HEK293T (cell line): ENCODE data around the gene PTPRG.

Source experiments
- ARNT ChIP-seq: fragments of 450-650 bp; IDR thresholded peaks from 2 replicates; pipeline ENCODE4 v1.6.1; 2017; ENCODE audit warnings: mild to moderate bottlenecking
- CTBP1 ChIP-seq: fragments of 450-650 bp; IDR thresholded peaks from 2 replicates; pipeline ENCODE4 v1.6.1; 2016; ENCODE audit warnings: borderline replicate concordance
- FOXM1 ChIP-seq: fragments of 450-650 bp; IDR thresholded peaks from 2 replicates; pipeline ENCODE4 v1.6.1; 2017; ENCODE audit warnings: mild to moderate bottlenecking, borderline replicate concordance
- SP1 ChIP-seq: fragments of 450-650 bp; IDR thresholded peaks from 2 replicates; pipeline ENCODE4 v1.6.1; 2017

DNA sequence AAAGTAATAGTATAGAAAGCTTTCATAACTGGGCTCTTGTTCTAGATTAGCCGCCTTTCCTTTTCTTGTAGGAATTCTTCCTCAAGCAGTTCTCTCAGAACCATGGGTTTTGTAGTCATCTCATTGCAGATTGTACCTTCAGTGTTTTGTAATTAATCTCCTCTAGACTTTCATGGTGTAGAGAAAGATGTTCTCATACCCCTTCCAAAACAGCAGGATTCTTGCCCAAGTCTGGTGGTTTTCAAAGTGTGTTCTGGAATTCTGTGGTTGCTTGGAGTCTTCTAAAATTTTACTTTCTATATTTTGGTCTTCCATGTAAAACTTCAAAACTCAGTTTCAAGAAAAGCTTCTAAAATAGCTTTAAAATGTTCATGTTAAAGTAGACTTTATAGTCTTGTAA, 293.8 kb downstream of the PTPRG start:
- TF ChIP-seq SP1 (no peak), CTBP1 (no peak), ARNT (no peak), FOXM1 (no peak)
